ENCODE measurements around the gene RELN. TPM values are rescaled to one million over a fixed set of nuclear protein-coding genes. Genes with fewer than 3 reads are reported as not detected.

The RELN gene
- total and polyA plus RNA-seq, 2 of the 13 experiments (the other 11 are each of a cell fraction or from before 2014, with no cell fraction given) = 315 to 332 TPM

- Histone ChIP-seq H3K9me3 (ENCODE audit: low read length) (no peaks in the 10 kb centered on the region), H3K9ac (ENCODE audit: insufficient read depth, low read depth, low read length) (no peak overlapping the region), H3K79me2 (ENCODE audit: insufficient read depth, low read length) (no peaks in the 10 kb centered on the region), H3K27ac (ENCODE audit: extremely low read length, insufficient read depth, low read length) (no peak overlapping the region), H3K36me3 (replicated peaks in 1 of 2; ENCODE audit: control insufficient read depth in 1 of 2, insufficient read depth in 2 of 2, low read length in 2 of 2) (0 out of 5 replicates have a peak, but pooled peaks cover 0 to 6% of the 10 kb centered on the region in 2 experiments), H4K20me1 (ENCODE audit: insufficient read depth, low read length) (no peaks in the 10 kb centered on the region), H2AFZ (ENCODE audit: low read length) (no peak overlapping the region), H3K27me3 (ENCODE audit: control insufficient read depth in 1 of 2, insufficient read depth in 2 of 2, low read length in 2 of 2) (no peaks in the 10 kb centered on the region), H3K4me2 (ENCODE audit: low read depth, low read length) (no peak overlapping the region), H3K4me3 (replicated peaks in 1 of 3; ENCODE audit: insufficient read depth in 1 of 3, low read depth in 2 of 3, low read length in 3 of 3) (no peak overlapping the region), H3K4me1 (ENCODE audit: insufficient read depth, low read length) (no peaks in the 10 kb centered on the region)
- FAIRE-seq (no peak), ATAC-seq (no peak), DNase-seq (ENCODE audit: low spot score) (no peak)
- ChIA-PET CTCF (ENCODE audit: low intra/inter-chr PET ratio, low total read pairs) (no interaction called here), POLR2A (no interaction called here)
- 66% methylated on average over 3 of the region's 3 CpGs for WGBS (ENCODE audit: low lambda C conversion rate)
- BruUV-seq (replicated peaks) = no TSS peak
- intact Hi-C loops (cut with micrococcal nuclease; ENCODE audit: unreplicated experiment) = no loop called here
- in situ Hi-C loops (cut with HindIII; ENCODE audit: extremely low pct_ligation_motif_present, low pct_unique_long_range_greater_than_20kb) = no loop called here
- TF ChIP-seq FOXP1 (IDR thresholded peaks at IDR 0.05) (no peak), FOXP1 (CRISPR knock-in tag; IDR thresholded peaks at IDR 0.05) (no peak)
Observed at GRCh38 chr7:103762065-103762760, 227.2 kb downstream of the RELN start.

- DNase-seq (ENCODE audit: low spot score) (no peak), FAIRE-seq (no peak), ATAC-seq (no peak)
- no peaks in the 10 kb centered on the region for H3K9me3 ChIP-seq (ENCODE audit: low read length)
- no peak overlapping the region for H3K27ac ChIP-seq (ENCODE audit: extremely low read length, insufficient read depth, low read length)
- H3K79me2 ChIP-seq (ENCODE audit: insufficient read depth, low read length) = no peaks in the 10 kb centered on the region
- BruUV-seq (replicated peaks) = no TSS peak
- no peaks in the 10 kb centered on the region for H3K4me1 ChIP-seq (ENCODE audit: insufficient read depth, low read length)
- H3K9ac ChIP-seq (ENCODE audit: insufficient read depth, low read depth, low read length) = no peak overlapping the region
- intact Hi-C loops (cut with micrococcal nuclease; ENCODE audit: unreplicated experiment) = no loop called here
- peaks cover 0 to 4% of the 10 kb centered on the region in 2 experiments; a peak in 1 of 5 replicates for H3K36me3 ChIP-seq (replicated peaks in 1 of 2; ENCODE audit: control insufficient read depth in 1 of 2, insufficient read depth in 2 of 2, low read length in 2 of 2)
- ChIA-PET CTCF (ENCODE audit: low intra/inter-chr PET ratio, low total read pairs) (no interaction called here), POLR2A (no interaction called here)
- H3K27me3 ChIP-seq (ENCODE audit: control insufficient read depth in 1 of 2, insufficient read depth in 2 of 2, low read length in 2 of 2) = no peaks in the 10 kb centered on the region
- H4K20me1 ChIP-seq (ENCODE audit: insufficient read depth, low read length) = no peaks in the 10 kb centered on the region
- 74% methylated on average over 2 of the region's 2 CpGs for WGBS (ENCODE audit: low lambda C conversion rate)
- in situ Hi-C loops (cut with HindIII; ENCODE audit: extremely low pct_ligation_motif_present, low pct_unique_long_range_greater_than_20kb) = no loop called here
- H3K4me3 ChIP-seq (replicated peaks in 1 of 3; ENCODE audit: insufficient read depth in 1 of 3, low read depth in 2 of 3, low read length in 3 of 3) = no peak overlapping the region
- no peak overlapping the region for H3K4me2 ChIP-seq (ENCODE audit: low read depth, low read length)
- no peak for TF ChIP-seq HOXA9 (CRISPR knock-in tag; IDR thresholded peaks at IDR 0.05; ENCODE audit: borderline replicate concordance)
- TF ChIP-seq, protein P1, sequence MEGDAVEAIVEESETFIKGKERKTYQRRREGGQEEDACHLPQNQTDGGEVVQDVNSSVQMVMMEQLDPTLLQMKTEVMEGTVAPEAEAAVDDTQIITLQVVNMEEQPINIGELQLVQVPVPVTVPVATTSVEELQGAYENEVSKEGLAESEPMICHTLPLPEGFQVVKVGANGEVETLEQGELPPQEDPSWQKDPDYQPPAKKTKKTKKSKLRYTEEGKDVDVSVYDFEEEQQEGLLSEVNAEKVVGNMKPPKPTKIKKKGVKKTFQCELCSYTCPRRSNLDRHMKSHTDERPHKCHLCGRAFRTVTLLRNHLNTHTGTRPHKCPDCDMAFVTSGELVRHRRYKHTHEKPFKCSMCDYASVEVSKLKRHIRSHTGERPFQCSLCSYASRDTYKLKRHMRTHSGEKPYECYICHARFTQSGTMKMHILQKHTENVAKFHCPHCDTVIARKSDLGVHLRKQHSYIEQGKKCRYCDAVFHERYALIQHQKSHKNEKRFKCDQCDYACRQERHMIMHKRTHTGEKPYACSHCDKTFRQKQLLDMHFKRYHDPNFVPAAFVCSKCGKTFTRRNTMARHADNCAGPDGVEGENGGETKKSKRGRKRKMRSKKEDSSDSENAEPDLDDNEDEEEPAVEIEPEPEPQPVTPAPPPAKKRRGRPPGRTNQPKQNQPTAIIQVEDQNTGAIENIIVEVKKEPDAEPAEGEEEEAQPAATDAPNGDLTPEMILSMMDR (CRISPR knock-in tag; IDR thresholded peaks at IDR 0.05) = 0 out of 2 replicates have a peak, but pooled peaks have one; percentile 9
- no peak overlapping the region for H2AFZ ChIP-seq (ENCODE audit: low read length)
Observed at GRCh38 chr7:103752995-103753394, 236.5 kb downstream of the RELN start.
